Lower leg skin (tissue), 4 donors: ENCODE results near the gene SPON1. TPM values are rescaled to one million over a fixed set of nuclear protein-coding genes. Genes with fewer than 3 reads are reported as not detected.
"Not testable (repeated sequence)": the region's sequence is repeated elsewhere in the genome, so short reads cannot be mapped to it uniquely, and the experiment has no call there.

Experiments used
- DNase-seq, 2 donors: peaks; one replicate each; pipeline ENCODE4 v3.0.0-alpha.2; 2019; ENCODE audit warnings: low spot score in 2 of 2
- H3K4me3 ChIP-seq: fragments of 200-600 bp; sonication (generic); 2 replicates; pipeline ENCODE4 v1.5.1; 2017; ENCODE audit warnings: mild to moderate bottlenecking, low read depth; ENCODE audit not compliant: poor library complexity, severe bottlenecking
- CTCF ChIP-seq, 3 donors: fragments of 450-650 bp; IDR thresholded peaks; one replicate each; pipeline ENCODE4 v1.5.1; 2016; ENCODE audit warnings: antibody characterized with exemption in 3 of 3, mild to moderate bottlenecking in 3 of 3, moderate library complexity in 2 of 3
- POLR2A ChIP-seq, 2 donors: fragments of 450-650 bp; IDR thresholded peaks; one replicate each; pipeline ENCODE4 v1.6.1; 2016 to 2017; ENCODE audit warnings: antibody characterized with exemption in 2 of 2, mild to moderate bottlenecking in 1 of 2, moderate library complexity in 1 of 2
- WGBS, 2 donors: methylation state at CpG; one replicate each; pipeline ENCODE4 v1.1.5; 2018; 5-methylcytosine and 5-hydroxymethylcytosine counted together
- intact Hi-C: fragments of 100-400 bp; cut with DNase I; formaldehyde crosslinking; loops from one replicate; pipeline ENCODE4 v1.15.0; 2023; ENCODE audit warnings: low total_unique reads
- total RNA-seq, 4 donors: library from RNA; depleted of rRNA; stranded (reverse); fragments of >200 nt; gene quantifications; one replicate each; pipeline ENCODE4 v1.1.0, GENCODE V29; 2016

The SPON1 gene
- total RNA-seq, 4 donors from 2014 or later: 3.8 to 12.3 (median 5.1) TPM

- no peak for DNase-seq
- WGBS, 2 donors: 78 to 80% methylated on average over 5 of the region's 5 CpGs
- no peak overlapping the region for H3K4me3 ChIP-seq
- no peak for TF ChIP-seq POLR2A (IDR thresholded peaks at IDR 0.05)
- TF ChIP-seq CTCF (IDR thresholded peaks at IDR 0.05): no peak
- intact Hi-C loops: no loop called here
Measured at GRCh38 chr11:14269692-14270573, 307.4 kb downstream of the SPON1 start.

GRCh38 chr11:14270690-14271542 lies 308.4 kb downstream of the SPON1 start:
- H3K4me3 ChIP-seq: no peak overlapping the region
- intact Hi-C loops: no loop called here
- 60 to 63% methylated on average over 6 of the region's 6 CpGs for WGBS, 2 donors
- no peak for TF ChIP-seq CTCF (IDR thresholded peaks at IDR 0.05)
- TF ChIP-seq POLR2A (IDR thresholded peaks at IDR 0.05): no peak
- no peak for DNase-seq

DNA sequence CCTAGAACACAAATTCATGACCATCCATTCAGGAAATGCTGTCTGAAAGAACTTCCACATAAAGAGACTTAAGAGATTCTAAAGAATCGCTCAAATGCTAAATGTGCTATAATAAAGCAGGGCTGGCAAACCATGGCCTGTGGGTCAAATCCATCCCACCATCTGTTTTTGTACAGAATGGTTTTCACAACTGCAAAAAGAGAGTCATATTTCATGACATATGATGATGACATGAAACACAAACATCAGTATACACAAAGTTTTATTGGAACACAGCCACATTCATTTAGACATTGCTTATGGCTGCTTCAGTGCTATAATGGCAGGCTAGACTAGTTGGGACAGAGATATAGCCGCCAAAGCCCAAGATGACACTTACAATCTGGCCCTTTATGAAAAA lies 311.4 kb downstream of the SPON1 start:
- no peak overlapping the region for H3K4me3 ChIP-seq
- TF ChIP-seq CTCF (IDR thresholded peaks at IDR 0.05) (no peak), POLR2A (IDR thresholded peaks at IDR 0.05) (no peak)
- WGBS, 2 donors: 95 to 100% methylated on average over 2 of the region's 2 CpGs
- DNase-seq: no peak
- intact Hi-C loops: no loop called here

GRCh38 chr11:14275076-14275475 lies 312.6 kb downstream of the SPON1 start:
- DNase-seq: no peak
- H3K4me3 ChIP-seq: no peak overlapping the region
- intact Hi-C loops: no loop called here
- TF ChIP-seq CTCF (IDR thresholded peaks at IDR 0.05) (no peak), POLR2A (IDR thresholded peaks at IDR 0.05) (no peak)

DNA sequence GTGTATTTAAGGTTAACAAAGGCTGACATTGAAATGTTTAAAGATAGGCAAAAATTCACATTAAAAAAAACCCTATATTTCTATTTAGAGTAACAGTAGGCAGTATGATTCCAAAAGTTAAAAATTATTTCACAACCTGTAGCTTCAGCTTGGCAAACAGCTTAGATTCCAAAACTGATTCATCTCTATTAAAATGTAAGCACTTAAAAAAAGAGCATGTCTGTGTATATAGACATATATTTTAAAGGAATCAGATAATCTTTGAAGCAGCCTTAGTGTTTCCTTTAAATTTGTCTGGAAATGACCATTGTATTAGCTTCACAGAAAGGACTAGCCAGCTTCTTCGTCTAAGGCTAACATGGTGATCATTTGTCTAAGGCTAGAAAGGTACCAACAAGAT lies 316.3 kb downstream of the SPON1 start:
- intact Hi-C loops, H3K4me3 ChIP-seq, DNase-seq: not testable (repeated sequence)
- 78 to 92% methylated on average over 1 of the region's 1 CpG for WGBS, 2 donors
